Gastrocnemius medialis (tissue), 4 donors: ENCODE measurements around the gene ZNF664. TPM values are rescaled to one million over a fixed set of nuclear protein-coding genes. Genes with fewer than 3 reads are reported as not detected.
A peak's percentile ranks its signal among the peaks of the same experiment; 100 is the strongest.

ENCODE experiments used
- ATAC-seq, 2 donors: fragments of 150-250 bp; one replicate each; pipeline ENCODE4 v1.9.1; 2016
- DNase-seq, 2 donors: peaks; one replicate each; pipeline ENCODE4 v3.0.0-alpha.2; 2019
- H3K27ac ChIP-seq, 4 donors: fragments of 200-600 bp; sonication (generic); 1 replicate in 1 of 4; 2 replicates in 3 of 4; pipeline ENCODE4 v1.5.1; 2016 to 2018; ENCODE audit warnings: mild to moderate bottlenecking in 2 of 4, moderate library complexity in 1 of 4
- H3K27me3 ChIP-seq, 3 donors: fragments of 200-600 bp; sonication (generic) in 2 of 3; 1 replicate in 1 of 3; 2 replicates in 2 of 3; pipeline versions ENCODE4 v1.5.1 to v1.6.0; 2016 to 2019; ENCODE audit warnings: mild to moderate bottlenecking in 1 of 3, moderate library complexity in 1 of 3
- H3K36me3 ChIP-seq, 2 donors: fragments of 200-600 bp; sonication (generic) in 1 of 2; one replicate each; pipeline ENCODE4 v1.5.1; 2017 to 2018
- H3K4me1 ChIP-seq, 2 donors: fragments of 200-600 bp; sonication (generic) in 1 of 2; one replicate each; pipeline ENCODE4 v1.5.1; 2016 to 2017; ENCODE audit warnings: mild to moderate bottlenecking in 2 of 2
- H3K4me3 ChIP-seq, 4 donors: fragments of 200-600 bp; sonication (generic) in 3 of 4; 1 replicate in 1 of 4; 2 replicates in 3 of 4; pipeline ENCODE4 v1.5.1; 2016 to 2019; ENCODE audit warnings: mild to moderate bottlenecking in 2 of 4
- H3K9me3 ChIP-seq, 3 donors: fragments of 200-600 bp; sonication (generic) in 2 of 3; 1 replicate in 1 of 3; 2 replicates in 2 of 3; pipeline ENCODE4 v1.5.1; 2016 to 2019
- CTCF ChIP-seq, 5 experiments: fragments of 450-650 bp in 3 of 5; fragments of 200-600 bp in 2 of 5; sonication (generic) in 2 of 5; IDR thresholded peaks in 4 of 5; conservative IDR thresholded peaks in 1 of 5; 1 replicate in 4 of 5; 2 replicates in 1 of 5; pipeline ENCODE4 v1.5.1; 2016 to 2019; ENCODE audit warnings: antibody characterized with exemption in 5 of 5, mild to moderate bottlenecking in 3 of 5, moderate library complexity in 3 of 5
- POLR2A ChIP-seq, 2 donors: fragments of 450-650 bp; IDR thresholded peaks; one replicate each; pipeline ENCODE4 v1.6.1; 2017; ENCODE audit warnings: antibody characterized with exemption in 2 of 2, mild to moderate bottlenecking in 2 of 2, moderate library complexity in 2 of 2
- in situ Hi-C, 4 donors: fragments of 200-750 bp; cut with MboI; loops; one replicate each; pipeline versions ENCODE4 v1.15.0 to v1.8.0; 2017; ENCODE audit warnings: low sequenced_read_pairs in 4 of 4
- intact Hi-C: fragments of 100-400 bp; cut with DNase I; formaldehyde crosslinking; loops from one replicate; pipeline ENCODE4 v1.15.1; 2023; ENCODE audit warnings: low total_unique reads
- total RNA-seq, 4 donors: library from RNA; depleted of rRNA; stranded (reverse); fragments of >200 nt; gene quantifications; one replicate each; pipeline versions ENCODE4 v1.1.0 to v1.2.3, GENCODE V29; 2016

ZNF664 gene
- total RNA-seq, 4 donors from 2014 or later = 18.1 to 37.0 (median 32.6) TPM

DNA sequence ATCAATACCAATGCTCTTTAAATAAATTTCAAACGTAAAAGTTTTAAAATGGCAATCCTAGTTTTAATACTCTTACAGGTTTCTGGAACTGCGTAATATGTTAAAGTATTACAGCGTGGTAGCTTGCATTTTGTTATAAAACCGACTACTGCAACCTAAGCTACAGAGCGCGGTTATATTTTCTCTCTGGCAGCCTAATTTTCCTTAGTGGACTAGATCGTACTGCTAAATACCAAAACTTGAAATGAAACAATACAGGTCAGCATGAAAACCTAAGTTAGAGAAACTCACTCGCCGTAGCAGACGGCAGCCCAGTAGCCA is 1.6 kb upstream of the ZNF664 start:
- in situ Hi-C loops (no loop called here), intact Hi-C loops (no loop called here)
- H3K4me3 ChIP-seq = peak overlapping the region; percentile 68 to 94 (median 90)
- no peaks in the 10 kb centered on the region for H3K9me3 ChIP-seq
- H3K27ac ChIP-seq = peak overlapping the region; percentile 91 to 92 (median 92)
- no peak for DNase-seq
- no peak for ATAC-seq
- no peaks in the 10 kb centered on the region for H3K27me3 ChIP-seq
- TF ChIP-seq POLR2A (IDR thresholded peaks at IDR 0.05) (no peak), CTCF (IDR thresholded peaks at IDR 0.05 in 4 of 5, conservative IDR thresholded peaks at IDR 0.05 in 1 of 5) (no peak)
- H3K36me3 ChIP-seq = peaks cover 0 to 7% of the 10 kb centered on the region in 2 donors
- H3K4me1 ChIP-seq = peaks cover 10 to 13% of the 10 kb centered on the region in 2 donors

DNA sequence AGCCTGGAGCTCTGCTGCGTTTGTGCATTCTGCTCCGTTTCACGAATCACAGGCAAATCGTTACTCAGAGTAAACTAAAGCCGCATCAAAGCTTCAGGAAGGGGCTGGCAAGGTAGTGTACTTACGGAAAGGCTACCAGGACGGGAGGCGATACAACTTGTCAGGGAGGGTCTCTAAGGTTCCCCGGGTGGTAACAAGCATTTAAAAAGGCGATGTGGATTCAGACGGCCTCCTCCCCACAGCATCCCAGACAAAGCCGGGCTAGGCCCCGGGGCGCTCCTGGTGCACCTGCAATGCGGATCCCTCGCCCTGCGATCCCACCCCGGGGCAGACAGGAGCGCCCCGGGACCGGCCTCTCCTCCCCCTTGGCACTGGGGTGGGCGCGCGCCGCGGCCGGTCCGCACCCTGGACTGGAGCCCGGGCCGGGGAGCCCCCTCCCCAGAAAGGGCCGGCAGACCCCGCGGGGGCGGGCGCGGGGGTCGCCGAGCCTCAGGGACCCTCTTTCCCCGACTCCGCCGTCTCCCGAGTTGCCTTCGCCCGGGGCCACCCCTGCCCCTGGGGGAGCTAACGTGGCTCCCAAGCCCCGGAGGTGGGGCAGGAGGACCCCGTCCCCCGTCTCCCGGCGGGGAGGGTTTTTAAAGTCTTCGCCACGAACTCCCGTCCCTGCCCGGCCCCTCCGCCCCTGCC is 1.1 kb upstream of the ZNF664 start:
- peaks cover 0 to 9% of the 10 kb centered on the region in 2 donors for H3K36me3 ChIP-seq
- H3K9me3 ChIP-seq = no peaks in the 10 kb centered on the region
- H3K4me1 ChIP-seq = peaks cover 10 to 13% of the 10 kb centered on the region in 2 donors
- H3K4me3 ChIP-seq = peak overlapping the region; percentile 68 to 94 (median 90)
- ATAC-seq = peak; percentile 22 to 24
- in situ Hi-C loops (no loop called here), intact Hi-C loops (loop anchor here (1.0 to 2.0 kb wide), 3 partner anchors 55 to 259 kb away; partner anchors contain the start of gene ATP6V0A2)
- H3K27ac ChIP-seq = peak overlapping the region; percentile 91 to 92 (median 92)
- DNase-seq = peak in 1 of 2 donors; percentile 14
- TF ChIP-seq POLR2A (IDR thresholded peaks at IDR 0.05) (no peak), CTCF (IDR thresholded peaks at IDR 0.05 in 4 of 5, conservative IDR thresholded peaks at IDR 0.05 in 1 of 5) (no peak)
- H3K27me3 ChIP-seq = no peaks in the 10 kb centered on the region

DNA sequence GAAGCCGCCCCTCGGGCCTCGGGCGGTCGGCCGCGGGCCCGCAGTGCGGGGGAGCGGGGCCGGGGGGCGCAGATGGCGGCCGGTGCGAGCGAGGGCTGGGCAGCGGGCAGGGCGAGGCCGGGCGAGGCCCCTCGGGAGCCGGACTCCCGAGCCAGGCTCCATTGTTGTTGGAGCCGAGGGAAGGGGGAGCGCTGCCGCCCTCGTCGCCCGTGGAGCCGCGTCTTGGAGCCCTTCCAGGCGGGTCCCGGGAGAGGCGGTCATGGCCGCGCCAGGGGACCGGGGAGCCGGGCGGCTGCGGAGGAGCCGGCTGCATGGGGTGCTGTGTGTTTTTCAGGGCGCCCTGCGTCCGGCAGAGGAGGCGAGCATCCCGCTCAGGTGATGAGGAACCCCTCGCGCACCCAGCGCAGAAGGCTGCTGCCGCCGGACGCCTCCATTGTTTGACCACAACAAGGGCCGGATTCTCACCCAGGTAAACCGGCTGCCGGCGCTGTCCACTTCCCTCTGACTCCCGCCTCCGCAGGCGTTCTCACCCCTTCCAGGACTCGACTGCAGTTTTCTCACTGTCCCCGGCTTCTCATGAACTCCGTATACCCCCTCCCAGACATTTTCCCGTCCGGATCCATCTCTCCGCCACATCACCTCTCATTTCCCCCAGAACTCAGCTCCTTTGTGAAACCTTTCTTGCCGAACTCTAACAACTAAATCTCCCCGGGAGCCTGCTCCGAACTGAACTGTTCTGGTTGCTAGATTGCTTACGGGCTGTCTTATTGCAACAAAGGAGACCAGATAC is 732 bp downstream of the ZNF664 start:
- peaks cover 10 to 13% of the 10 kb centered on the region in 2 donors for H3K4me1 ChIP-seq
- in situ Hi-C loops = no loop called here
- no peaks in the 10 kb centered on the region for H3K27me3 ChIP-seq
- no peaks in the 10 kb centered on the region for H3K9me3 ChIP-seq
- intact Hi-C loops = loop anchor here (2.0 kb wide), 2 partner anchors 53 to 261 kb away; partner anchors contain the start of gene ATP6V0A2
- peak overlapping the region; percentile 82 to 91 (median 86) for H3K27ac ChIP-seq
- ATAC-seq = peak in 1 of 2 donors; percentile 0
- peaks cover 0 to 9% of the 10 kb centered on the region in 2 donors for H3K36me3 ChIP-seq
- H3K4me3 ChIP-seq = peak overlapping the region; percentile 72 to 96 (median 87)
- TF ChIP-seq POLR2A (IDR thresholded peaks at IDR 0.05) (no peak), CTCF (IDR thresholded peaks at IDR 0.05 in 4 of 5, conservative IDR thresholded peaks at IDR 0.05 in 1 of 5) (no peak)
- DNase-seq = peak in 1 of 2 donors; percentile 18

DNA sequence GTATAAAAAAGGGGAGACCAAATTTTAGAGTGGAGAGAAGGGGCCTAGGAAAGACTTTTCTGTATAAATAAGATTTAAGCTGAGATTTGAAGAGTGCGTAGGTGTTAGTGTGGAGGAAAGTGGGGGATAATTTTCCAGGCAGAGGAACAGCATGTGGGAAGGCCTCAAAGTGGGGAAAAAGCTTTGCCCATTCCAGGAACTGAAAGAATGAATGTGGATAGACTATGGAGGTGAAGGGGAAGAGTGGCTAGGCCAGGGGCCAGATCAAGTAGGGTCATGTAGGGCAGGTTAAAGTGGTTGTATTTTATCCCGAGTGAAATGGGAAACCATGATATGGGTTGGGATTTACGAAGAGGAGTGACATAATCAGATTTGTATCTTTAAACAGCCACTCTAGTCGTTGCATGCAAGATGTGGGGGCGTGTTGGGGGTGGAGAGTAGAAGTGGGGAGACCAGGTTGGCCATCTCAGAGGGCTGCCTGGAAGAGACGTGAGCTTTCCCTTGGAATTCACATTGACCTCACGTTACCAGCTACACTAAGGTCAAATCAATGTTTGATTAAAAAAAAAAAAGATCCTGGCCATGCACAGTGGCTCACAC is 3.3 kb downstream of the ZNF664 start:
- no peak for DNase-seq
- TF ChIP-seq POLR2A (IDR thresholded peaks at IDR 0.05) (no peak), CTCF (IDR thresholded peaks at IDR 0.05 in 4 of 5, conservative IDR thresholded peaks at IDR 0.05 in 1 of 5) (no peak)
- Histone ChIP-seq H3K27ac (no peak overlapping the region), H3K9me3 (no peaks in the 10 kb centered on the region), H3K36me3 (peaks cover 0 to 9% of the 10 kb centered on the region in 2 donors), H3K4me1 (peaks cover 10 to 15% of the 10 kb centered on the region in 2 donors), H3K27me3 (no peaks in the 10 kb centered on the region), H3K4me3 (no peak overlapping the region)
- in situ Hi-C loops = no loop called here
- ATAC-seq = no peak
- intact Hi-C loops = no loop called here
